CD4-positive, alpha-beta T cell treated with Interleukin-15 for 1 hour (primary cell): ENCODE data around the gene GRIK4.

Source experiments
- DNase-seq: peaks from one replicate; pipeline ENCODE4 v3.0.0-alpha.2; 2020

Gene GRIK4

DNA sequence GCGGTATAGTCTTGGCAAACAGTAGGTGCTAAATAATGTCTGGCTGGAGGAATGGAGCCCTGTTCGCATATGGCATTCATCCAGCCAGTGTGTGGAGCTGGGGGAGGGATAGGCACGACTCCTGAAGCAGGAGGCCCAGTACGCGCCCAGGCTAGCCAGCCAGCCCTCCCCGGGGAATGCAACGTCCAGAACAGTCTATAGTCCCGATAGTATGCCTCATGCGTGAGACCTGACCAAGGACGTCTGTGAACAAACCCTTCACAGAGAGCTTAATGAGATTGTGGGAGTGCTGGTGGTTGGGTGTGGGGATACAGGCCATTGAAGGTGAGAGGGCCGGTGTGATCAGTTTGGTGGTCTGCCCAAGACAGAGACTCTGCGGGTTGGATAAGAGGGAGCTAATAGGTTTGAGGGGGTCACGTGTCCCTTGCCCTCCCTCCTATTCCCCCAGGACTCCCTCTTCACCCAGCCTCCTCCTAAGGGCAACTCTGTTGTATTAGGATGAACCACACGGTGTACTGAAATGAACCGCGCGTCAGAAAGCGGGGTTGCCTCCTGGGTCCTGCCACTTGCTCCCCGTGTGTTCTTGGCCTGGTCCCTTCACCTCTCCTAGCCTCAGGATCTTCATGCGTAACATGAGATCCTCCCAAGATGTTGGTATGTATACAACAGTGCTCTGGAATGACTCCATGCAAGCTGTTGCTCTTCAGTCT is 987 bp upstream of the GRIK4 start:
- DNase-seq = no peak

DNA sequence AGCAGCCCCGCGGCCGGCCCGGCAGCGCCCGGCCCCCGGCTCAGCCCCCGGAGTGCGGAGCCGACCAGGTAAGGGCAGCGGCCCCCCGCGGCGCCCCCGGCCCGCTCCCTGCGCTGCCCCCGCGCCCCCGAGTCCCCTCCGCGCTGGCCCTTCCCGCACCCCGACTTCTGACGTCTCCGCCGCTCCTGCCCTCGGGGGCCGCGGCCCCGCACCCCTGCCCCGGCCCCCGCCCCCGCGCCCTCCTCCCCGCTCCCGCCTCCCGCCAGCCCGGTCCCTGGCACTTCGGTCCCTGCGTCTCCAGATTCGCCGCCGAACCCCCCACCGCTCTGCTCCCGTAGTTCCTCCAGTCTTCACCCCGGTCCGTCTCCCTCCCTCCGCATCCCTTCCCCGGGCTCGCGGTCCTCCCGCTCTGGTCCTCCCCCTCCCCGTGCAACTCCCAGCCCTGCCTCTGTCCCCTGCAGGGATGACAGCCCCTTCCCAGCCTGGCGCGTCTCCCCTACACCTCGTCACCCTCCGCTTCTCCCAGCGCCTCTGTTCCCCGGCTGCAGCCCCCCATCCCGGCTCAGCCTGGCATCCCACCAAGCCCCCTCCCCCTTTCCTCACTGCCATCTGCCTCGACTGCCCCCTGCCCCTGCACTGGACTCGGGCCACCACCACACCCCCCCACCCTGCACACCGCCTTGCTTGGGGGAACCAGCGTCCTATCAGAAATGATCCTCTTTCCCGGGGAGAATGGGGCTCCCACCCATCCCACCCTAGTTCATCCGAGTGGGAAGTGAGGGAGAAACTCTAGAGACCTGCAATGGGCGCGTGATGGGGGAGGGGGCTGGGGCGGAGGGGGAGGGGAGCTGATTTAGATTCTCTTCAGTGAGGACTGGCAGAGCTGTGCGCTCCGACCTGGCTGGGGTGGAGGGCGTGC is 531 bp downstream of the GRIK4 start:
- no peak for DNase-seq

DNA sequence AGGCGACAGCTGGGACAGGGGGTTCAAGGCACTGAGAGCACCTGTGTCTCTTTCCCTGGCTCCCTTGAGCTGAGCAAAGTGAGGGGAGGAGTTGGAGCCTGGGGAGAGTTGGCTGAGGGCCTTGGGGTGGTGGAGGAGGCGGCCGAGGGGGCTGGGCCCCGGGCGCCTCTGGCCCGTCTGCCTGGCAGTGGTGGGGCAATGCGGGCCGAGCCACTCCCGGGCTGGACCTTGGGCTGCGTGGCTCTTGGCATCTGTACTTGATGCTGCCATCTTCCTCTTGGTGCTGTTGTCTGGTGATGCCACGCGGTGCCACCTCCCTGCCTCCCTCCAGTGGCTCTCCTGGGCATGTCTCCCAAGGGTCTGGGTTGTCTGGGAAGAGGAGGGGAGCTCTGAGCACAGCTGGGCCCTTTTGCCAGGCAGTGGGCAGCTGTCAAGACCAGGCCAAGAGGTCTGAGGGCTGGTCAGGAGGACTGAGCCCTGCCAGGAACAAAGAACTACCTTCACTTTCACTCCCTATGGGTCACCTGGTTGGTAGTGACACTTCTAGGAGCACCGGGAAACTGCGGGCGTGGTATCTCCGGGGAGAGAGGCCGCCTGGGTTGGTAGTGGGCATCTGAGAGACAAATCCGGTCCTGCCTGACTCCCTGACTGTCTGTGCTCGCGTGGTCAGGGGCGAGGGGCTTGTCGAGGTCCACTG is 1.3 kb downstream of the GRIK4 start:
- DNase-seq = no peak

DNA sequence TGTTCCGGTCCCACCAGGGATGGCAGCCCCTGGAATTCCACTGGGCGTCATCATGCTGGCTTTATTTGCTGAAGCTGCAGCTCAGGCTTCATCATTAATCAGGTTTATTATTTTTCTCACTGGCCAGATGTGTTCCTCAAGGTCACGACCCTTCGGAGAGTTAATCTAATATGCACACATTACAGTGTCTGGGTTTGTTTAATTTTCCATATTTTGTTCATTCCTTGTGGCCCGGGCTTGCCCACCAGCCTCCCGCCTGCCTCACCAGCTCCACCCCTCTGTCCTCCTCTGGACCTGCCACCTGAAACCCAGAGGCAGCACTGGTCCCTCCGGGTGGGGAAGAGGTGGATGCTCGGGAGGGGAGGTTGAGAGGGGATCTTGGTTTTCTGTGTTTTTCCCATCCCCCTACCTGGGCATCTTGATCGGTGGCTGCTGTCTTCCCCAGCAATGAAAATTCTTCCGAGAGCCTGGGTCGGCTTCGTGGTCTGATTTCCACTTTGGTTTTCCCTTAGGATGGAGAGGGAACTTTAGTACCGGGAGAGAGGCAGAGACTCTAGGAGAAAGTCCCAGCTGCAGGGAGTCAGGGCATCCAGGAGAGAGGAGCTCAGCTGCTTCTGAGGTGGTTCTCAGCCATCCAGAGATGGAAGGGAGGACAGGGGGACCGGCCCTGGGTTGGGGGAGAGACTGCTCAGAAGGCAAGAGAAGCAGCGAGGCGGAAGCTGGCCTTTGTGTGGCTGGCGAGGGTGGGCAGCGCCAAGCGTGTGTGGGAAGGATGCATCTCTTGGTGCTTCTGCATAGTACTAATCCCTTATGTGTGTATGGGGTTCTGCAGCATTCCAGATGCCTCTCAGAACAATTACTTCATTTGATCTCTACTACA is 2.1 kb downstream of the GRIK4 start:
- DNase-seq = no peak

DNA sequence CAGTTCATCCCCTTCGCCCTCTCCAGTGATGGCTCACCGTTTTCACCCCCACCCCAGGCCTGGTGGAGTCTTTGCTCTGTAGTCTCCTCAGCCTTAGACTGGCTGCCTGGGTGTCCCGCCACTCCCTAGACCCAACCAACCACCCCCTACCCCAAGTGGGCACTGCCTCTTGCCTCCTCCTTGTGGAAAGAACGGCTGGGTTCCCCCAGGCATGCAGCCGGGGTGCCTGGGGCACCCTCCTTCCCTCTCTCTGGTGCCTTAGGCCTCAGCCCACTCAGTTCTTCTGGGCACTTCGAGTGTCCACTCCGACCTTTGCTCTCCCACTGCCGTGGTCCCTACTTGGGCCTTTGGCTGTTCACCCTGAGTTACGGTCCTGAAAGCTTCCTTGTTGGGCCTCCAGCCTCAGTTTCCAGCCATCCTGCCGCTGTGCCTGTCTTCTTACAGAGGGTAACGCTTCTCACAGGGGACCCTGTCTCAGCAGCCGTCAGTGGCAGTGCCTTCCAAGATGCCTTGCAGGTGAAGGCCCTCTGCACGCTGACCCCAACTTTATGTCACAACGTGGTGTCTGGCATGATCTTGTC is 3.1 kb downstream of the GRIK4 start:
- no peak for DNase-seq

DNA sequence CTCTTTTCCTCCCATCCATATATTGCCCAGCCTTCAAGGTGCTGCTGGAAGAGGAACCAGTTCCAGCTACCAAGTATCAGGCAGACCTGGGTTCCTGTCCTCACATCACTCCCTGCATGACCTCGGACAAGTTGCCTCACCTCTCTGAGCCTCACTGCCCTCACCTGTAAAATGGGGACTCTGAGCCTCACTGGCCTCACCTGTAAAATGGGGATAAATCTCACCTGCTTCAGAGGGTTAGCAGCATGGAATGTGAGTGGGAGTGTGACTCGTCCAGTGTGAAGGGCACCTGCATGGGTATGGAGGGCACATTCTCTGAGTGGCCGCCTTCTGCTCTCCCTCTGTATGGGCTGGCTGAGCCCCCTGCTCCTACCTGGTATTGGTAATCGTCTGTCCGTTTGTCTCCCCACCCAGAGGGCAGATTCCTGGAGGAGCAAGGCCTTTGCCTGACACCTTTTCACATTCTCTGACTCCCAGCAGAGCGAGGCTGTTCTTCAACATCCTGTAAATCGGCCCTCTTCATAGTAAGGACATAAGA is 3.7 kb downstream of the GRIK4 start:
- no peak for DNase-seq

DNA sequence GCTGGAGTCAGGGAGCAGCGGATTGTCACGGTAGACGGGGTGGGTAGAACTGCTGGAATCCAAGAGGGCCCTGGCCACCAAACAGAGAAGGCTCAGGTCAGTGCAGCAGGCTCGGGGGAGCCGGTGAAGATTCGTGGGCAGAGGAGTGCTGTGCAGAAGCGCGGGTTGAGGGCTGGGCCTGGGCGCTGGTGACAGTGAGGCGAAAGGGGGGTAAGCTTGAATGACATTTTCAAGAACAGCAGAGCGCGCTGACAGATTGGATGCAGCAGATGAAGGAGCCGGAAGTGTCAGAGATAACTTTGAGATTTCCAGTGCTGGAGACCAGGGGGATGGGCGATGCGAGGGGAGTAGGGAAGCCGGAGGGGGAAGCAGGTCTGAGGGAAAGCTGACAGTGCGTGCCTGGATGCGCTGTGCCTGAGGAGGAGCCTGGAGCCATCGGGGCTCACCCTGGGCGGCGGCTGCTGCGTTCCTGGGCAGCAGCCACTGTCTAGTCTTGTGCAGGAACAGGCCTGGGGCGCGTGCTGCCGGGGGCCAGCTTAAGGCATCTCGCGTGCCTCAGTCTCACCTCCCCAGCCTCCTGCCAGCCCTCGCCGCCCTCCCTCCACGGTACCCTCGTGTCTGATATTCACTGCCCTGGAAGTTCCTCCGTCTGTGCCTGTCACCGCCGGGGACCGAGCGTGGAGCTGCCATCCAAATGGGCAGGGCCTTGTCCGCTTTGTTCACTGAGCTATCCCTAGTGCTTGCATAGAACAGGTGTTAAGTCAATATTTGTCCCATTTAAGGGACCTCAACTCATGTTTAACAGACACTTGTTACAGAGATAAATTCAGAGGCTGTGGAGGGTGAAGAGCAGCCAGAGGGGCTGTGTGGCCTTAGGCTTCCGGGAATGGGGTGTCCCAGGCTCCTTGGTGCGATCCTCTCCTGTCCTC is 5.2 kb downstream of the GRIK4 start:
- no peak for DNase-seq

DNA sequence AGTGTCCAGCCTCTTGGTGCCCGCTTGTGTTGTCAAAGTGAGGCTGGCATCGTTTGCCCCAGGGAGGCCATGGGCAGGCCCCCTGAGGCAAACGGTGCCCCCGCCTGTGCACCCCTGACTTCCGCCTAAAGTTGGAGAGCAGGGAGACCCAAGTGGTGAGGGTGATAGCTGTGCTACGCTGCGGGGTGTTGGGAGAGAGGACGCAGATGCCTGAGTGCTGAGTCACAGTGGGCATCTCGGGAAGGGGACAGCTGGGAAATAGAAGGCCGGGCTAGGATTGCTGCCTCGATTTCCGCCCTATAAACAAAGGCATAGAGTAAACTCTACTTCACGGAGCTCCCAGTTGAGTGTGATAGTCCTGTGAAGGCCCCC is 5.8 kb downstream of the GRIK4 start:
- DNase-seq = no peak

DNA sequence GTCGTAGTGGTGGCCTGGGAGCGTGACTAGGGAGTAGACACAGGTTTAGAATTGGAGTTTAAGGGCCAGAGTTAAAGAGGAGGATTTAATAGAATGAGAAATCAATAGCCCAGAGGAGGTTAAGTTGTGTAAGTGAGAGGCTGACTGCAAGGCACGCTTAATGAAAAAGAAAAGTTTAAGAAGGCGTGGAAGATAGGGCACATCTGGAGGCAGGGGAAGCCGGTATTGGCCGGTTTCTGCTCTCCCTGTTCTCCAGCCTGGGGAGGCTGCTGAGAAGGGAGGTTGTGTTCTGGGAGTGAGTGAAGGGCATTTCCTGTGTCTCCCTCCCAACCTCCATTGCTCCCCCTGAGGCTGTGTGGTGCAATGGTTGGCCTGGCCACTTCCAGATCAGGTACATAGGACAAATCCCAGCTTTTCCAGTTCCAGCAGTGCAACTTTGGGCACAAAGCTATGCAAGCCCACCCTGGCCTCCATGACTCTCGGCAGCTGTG is 6.3 kb downstream of the GRIK4 start:
- no peak for DNase-seq

DNA sequence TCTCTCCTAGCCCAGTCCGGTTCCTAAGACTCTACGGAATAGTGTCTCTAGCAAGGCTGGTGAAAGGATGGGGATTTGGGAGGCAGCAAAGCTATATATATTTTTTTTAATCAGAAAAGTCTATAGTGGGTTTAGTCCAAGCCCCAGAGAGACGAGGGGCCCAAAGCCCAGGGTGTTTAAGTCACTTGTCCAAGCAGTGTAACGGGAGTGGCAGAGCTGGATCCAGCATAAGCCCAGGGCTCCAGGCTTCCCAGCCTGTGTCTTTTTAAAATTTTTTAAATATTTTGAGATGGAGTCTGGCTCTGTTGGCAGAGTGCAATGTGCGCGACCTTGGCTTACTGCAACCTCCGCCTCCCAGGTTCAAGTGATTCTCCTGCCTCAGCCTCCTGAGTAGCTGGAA is 6.8 kb downstream of the GRIK4 start:
- no peak for DNase-seq

DNA sequence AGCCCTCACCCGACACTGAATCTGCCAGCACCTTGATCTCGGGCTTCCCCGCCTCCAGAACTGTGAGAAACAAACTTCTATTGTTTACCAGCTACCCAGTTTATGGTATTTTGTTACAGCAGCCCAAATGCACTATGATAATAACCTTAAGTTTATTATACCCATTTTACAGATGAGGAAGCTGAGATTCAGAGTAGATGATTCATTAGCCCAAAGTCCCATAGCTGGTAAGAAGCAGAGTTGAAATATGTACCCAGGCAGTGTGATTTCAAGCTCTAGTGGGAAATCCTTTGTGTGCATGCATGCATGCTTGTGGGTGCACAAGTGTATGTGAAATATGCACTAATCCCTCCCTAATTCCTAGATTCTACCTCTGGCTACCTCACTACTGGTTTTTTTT is 7.9 kb downstream of the GRIK4 start:
- no peak for DNase-seq

DNA sequence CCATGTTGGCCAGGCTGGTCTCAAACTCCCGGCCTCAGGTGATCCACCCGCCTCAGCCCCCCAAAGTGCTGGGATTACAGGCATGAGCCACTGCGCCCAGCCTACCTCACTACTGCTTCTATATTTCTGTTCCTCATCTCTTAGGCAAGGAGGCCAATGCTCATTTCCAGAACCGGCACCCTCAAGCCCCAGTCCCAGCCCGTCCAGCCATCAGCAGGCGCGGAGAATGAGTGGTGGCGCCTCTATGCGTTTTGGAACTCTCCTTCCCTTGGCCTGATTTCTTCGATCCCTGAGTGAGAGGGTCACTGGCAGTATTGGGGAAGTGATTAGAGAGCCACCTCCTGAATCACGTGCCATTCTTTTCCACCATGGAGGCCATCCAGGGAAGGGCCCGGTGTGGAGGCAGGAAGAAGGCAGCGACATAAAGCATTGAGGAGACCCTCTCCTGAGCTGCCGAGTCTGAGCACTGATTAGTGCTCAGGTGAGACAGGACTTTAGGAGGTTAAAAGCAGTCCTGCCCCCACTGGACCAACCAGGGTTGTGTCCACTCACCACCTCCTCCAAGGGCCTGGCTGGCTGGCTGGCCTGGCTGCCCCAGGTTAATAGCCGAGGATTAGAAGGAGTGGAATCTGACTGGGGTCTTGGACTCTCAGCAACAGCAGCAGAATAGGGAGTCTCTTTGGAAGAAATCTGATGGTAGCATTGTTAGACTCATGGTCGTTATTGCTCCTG is 8.7 kb downstream of the GRIK4 start:
- DNase-seq = no peak

DNA sequence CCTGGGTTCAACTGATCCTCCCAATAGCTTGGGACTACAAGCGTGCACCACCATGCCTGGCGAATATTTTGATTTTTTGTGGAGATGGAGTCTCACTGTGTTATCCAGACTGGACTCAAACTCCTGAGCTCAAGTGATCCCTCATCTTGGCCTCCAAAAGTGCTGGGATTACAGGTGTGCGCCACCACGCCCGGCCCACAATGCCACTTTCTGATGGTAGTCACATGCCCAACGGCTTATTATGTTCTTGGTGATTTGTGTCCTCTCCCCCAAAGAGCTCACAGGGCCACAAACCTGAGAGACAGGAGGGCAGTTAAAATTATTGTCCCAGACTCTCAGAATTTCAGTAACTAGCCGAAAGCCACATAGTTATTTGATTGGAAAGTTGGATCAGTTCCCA is 9.6 kb downstream of the GRIK4 start:
- DNase-seq = no peak

DNA sequence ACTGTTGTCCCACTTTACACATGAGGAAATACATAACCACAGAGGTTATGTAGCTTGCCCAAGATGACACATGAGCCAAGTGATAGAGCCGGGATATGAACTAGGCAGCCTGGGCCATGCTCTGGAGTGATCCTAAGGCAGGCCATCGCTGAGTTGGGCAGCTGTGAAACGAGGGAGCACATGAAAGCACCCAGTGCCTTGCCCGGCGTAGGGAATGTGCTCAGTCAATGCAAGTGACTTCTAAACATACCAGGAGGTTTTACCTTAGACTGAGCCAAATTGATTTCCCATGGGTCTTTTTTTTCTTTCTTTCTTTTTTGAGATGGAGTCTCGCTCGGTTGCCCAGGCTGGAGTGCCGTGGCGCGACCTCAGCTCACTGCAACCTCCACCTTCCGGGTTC is 10.5 kb downstream of the GRIK4 start:
- no peak for DNase-seq

DNA sequence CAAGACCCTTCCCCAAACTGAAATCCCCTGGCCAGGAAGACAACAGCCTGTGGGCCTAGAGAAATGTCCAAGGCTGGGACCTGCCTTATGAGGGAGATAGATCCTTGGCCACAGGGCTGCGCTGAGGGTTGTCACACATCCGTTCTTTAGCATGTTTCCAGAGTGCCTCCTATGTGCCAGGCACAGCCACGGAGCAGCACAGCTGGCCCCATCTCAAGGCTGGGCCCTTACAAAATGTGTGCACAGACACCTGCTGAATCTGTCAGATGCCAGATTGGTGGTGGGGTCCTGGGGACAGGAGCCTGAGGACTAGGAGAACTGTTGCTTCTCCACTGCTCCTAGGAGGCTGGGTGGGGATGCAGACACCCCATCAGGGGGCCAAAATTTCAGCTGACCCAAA is 11.2 kb downstream of the GRIK4 start:
- no peak for DNase-seq

DNA sequence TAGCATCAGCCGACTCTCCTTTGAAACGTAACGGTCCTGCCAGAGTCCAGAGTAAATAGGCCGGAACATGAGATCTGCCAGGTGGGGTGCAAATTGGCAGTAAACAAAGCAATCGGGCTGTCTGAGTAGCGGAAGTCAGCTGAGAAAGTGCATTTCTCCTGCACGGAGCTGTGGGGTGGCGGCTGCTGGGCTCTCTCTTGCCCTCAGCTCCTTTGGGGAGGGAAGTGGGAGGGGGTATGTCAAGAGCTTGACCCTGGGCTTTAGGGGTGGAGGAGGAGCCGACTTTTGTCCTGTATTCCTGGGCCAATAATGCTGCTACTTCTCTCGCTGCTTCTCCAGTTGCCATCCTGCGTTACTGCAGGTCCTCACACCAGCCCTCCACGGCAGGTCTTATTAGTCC is 11.6 kb downstream of the GRIK4 start:
- DNase-seq = no peak

DNA sequence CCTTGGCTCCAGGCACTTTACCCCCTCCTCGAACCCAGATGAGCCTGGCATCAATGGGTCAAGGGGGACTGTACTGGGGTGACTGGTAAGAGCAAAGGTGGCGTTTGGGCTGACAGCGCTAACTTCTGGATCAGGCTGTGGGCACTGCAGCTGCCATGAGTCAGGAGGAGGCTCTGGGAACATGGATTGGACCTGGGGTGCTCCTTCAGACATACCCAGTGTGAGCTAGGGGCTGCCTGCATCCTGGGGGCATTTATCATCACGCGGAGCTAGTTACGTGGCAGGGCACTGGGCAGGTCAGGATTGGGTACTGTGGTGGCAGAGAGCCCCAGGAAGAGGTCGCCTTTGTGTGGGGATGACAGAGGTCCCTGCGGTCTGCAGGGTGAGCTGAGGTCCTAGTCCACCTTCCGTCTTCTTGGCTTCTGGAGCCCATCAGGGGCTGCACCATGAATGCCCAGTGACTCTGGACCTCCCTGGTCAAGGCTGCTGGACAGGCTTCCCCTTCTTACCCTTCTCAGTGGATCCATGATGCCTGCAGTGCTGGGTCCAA is 13.1 kb downstream of the GRIK4 start:
- no peak for DNase-seq

DNA sequence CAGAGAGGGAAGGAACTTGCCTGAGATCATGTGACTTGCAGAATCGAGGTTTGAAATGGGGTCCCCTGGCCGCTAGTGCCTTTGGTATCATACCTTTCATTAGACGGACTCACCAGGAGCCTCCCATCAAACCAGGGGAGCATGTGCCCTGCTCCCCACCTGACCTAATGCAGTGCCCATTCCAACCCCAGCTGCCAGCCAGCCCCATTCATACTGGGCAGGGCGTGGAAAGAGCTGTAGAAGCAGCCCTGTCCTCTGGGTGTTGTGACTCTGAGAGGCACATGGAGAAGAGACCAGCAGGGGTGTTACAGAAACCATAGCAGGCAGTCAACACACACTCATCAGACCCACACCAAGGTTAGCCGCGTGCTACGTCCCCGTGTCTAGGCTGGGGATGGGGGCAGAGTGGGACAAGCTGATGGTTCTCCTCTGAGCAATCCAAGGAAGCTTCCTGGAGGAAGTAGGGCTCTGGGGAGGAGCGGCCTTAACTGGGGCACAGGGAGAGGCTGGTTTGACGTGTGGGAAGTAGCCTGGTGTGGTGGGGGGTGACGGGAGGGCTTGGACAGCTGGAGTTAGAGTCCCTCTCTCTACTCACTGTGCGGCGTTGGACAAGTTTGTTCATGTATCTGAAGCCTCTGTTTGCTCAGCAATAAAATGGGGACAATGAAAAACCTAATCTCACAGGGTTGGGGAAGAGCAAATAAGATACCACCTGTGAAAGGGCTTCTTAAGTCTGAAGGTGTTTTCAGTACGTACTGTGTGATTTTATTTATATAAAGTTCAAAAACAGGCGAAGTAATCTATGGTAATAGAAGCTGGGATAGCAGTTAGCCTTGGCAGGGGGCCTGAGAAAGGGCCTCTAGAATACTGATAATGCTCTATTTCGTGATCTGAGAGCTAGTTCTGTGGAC is 14.0 kb downstream of the GRIK4 start:
- DNase-seq = no peak

DNA sequence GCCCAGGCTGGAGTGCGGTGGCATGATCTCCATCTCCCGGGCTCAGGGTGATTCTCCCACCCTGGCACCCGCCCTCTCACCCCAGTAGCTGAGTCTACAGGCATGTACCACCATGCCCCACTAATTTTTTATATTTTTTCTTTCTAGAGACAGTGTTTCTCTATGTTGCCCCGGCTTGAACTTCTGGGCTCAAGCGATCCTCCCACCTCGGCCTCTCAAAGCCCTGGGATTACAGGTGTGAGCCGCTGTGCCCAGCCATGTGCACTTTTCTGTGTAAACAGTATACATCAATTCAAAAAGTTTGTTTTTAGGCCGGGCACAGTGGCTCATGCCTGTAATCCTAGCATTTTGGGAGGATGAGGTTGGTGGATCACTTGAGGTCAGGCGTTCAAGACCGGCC is 14.7 kb downstream of the GRIK4 start:
- DNase-seq = no peak
